Mucosa of descending colon (tissue), 3 donors: ENCODE results near the gene OST4. TPM values are rescaled to one million over a fixed set of nuclear protein-coding genes. Genes with fewer than 3 reads are reported as not detected.
"Not testable (repeated sequence)": the region's sequence is repeated elsewhere in the genome, so short reads cannot be mapped to it uniquely, and the experiment has no call there.

Source experiments
- ATAC-seq: fragments of 200-7000 bp; cut with Tn5 transposase; one replicate; pipeline ENCODE4 v1.9.1; 2020; ENCODE audit warnings: mild to moderate bottlenecking, moderate library complexity
- DNase-seq, 3 donors: peaks; one replicate each; pipeline ENCODE4 v3.0.0-alpha.2; 2020
- H3K36me3 ChIP-seq: fragments of 200-600 bp; one replicate; pipeline ENCODE4 v1.8.0; 2021; ENCODE audit warnings: low read depth, mild to moderate bottlenecking
- H3K4me1 ChIP-seq: fragments of 200-600 bp; one replicate; pipeline ENCODE4 v1.8.0; 2021; ENCODE audit warnings: low read depth, mild to moderate bottlenecking
- H3K4me3 ChIP-seq: fragments of 200-600 bp; one replicate; pipeline ENCODE4 v1.8.0; 2021; ENCODE audit warnings: mild to moderate bottlenecking
- H3K9me3 ChIP-seq: fragments of 200-600 bp; one replicate; pipeline ENCODE4 v1.8.0; 2021; ENCODE audit warnings: mild to moderate bottlenecking
- intact Hi-C, 2 donors: fragments of 100-400 bp; cut with DNase I in 1 of 2; cut with micrococcal nuclease in 1 of 2; formaldehyde crosslinking; loops; one replicate each; pipeline versions ENCODE4 v1.11.0 to v1.11.1; 2022; cut with DNase I, micrococcal nuclease
- long read RNA-seq, 2 donors: library from polyadenylated mRNA; unstranded; transcript quantifications; one replicate each; pipeline ENCODE4 v2.0.0, GENCODE V29; 2019 to 2021
- total RNA-seq, 3 donors: library from RNA; stranded (reverse); fragmentation: NEBNext Ultra II Directional in 2 of 3; extraction: Animal tissue kit (Norgen Biotek cat#: 25700) in 2 of 3; gene quantifications; one replicate each; pipeline versions ENCODE4 v1.2.1 to v1.2.4, GENCODE V29; 2021 to 2023
- TF ChIP-seq, protein P1 (sequence below): fragments of 200-600 bp; IDR thresholded peaks from one replicate; pipeline ENCODE4 v1.8.0; 2022; ENCODE audit warnings: antibody characterized with exemption, mild to moderate bottlenecking
- donor health status: DM: no; HTN: no; CAD: no; lungs with moderate emphysema.
- donor health status: DM: no; HTN: no; CAD: no.
- donor health status: DM: no; HTN: yes; CAD: no.

OST4 gene
- total RNA-seq, result 100 to 1,000 TPM; 245 to 280 (median 254) TPM
- long read RNA-seq, donor 1, transcript OST4-203 (3 exons, 561 nt), result major isoform, 104 of 107 reads
- long read RNA-seq, donor 1, partial matches to known transcripts, result 0 of 107 reads
- long read RNA-seq, donor 1, other reads (novel, unspliced or antisense), result 2 of 107 reads
- long read RNA-seq, donor 2, transcript OST4-201 (2 exons, 559 nt), result minor isoform, 7 of 272 reads
- long read RNA-seq, donor 2, transcript OST4-203 (3 exons, 561 nt), result major isoform, 265 of 272 reads
- long read RNA-seq, donor 2, partial matches to known transcripts, result 0 of 272 reads
- long read RNA-seq, donor 2, other reads (novel, unspliced or antisense), result 0 of 272 reads

DNA sequence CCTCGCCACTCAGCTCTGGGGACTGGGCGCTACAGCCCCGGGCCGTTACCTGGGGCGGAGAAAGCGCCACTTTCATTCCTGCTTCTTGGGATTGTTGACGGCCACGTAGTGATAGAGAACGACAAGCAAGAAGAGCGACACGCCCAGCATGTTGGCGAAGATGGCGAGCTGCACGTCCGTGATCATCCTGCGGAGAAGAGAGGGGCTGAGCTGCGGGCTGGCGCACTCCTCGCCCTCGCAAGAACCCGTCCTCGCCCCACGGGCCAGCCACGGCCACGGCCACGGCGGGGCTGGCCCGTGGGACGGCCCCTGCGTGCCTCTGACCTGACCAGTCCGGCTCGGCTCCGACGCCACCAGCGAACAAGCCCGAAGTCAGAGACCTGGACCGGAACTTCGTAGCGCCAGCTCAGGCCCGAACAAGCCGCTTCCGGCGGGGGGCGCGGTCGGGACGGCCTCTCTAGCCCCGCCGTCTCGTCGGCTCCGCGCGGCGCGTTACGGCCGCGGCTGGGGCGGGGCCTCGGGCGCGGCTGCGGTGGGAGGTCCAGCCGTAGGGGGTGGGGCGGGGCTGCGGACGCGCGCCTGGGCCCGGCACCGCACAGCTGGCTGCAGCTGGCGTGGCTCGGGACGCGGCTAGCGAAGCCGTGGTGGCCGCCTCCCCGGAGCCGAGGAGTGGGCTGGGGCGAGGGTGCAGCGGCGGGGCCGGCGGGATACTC lies at the start of gene OST4:
OST4 (minus strand) TSS at position 378 of the 713 bp plus-strand sequence.
- Histone ChIP-seq H3K4me3 (peak within 1 kb of the TSS; percentile 55), H3K36me3 (no peaks in the 10 kb centered on the region), H3K9me3 (no peaks in the 10 kb centered on the region), H3K4me1 (peaks cover 24% of the 10 kb centered on the region)
- intact Hi-C loops, result no loop called here
- TF ChIP-seq, protein P1, sequence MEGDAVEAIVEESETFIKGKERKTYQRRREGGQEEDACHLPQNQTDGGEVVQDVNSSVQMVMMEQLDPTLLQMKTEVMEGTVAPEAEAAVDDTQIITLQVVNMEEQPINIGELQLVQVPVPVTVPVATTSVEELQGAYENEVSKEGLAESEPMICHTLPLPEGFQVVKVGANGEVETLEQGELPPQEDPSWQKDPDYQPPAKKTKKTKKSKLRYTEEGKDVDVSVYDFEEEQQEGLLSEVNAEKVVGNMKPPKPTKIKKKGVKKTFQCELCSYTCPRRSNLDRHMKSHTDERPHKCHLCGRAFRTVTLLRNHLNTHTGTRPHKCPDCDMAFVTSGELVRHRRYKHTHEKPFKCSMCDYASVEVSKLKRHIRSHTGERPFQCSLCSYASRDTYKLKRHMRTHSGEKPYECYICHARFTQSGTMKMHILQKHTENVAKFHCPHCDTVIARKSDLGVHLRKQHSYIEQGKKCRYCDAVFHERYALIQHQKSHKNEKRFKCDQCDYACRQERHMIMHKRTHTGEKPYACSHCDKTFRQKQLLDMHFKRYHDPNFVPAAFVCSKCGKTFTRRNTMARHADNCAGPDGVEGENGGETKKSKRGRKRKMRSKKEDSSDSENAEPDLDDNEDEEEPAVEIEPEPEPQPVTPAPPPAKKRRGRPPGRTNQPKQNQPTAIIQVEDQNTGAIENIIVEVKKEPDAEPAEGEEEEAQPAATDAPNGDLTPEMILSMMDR, result peak; percentile 15
- DNase-seq (peak; percentile 96), ATAC-seq (peak; percentile 97)

DNA sequence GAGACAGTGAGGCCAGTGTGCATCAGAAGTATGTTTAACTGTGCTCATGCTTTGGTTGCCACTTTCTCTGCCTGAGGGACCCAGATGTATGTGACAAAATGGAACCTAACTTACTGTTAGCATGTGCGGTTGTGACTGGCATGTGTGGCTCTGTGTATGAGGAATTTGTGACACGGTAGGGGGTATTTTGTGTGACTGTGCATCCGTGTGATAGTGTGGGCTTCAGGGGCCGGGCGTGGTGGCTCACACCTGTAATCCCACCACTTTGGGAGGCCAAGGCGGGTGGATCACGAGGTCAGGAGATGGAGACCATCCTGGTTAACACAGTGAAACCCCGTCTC lies 47.8 kb upstream of the OST4 start:
- ATAC-seq, H3K9me3 ChIP-seq, intact Hi-C loops, H3K36me3 ChIP-seq, DNase-seq, H3K4me3 ChIP-seq, H3K4me1 ChIP-seq: not testable (repeated sequence)

DNA sequence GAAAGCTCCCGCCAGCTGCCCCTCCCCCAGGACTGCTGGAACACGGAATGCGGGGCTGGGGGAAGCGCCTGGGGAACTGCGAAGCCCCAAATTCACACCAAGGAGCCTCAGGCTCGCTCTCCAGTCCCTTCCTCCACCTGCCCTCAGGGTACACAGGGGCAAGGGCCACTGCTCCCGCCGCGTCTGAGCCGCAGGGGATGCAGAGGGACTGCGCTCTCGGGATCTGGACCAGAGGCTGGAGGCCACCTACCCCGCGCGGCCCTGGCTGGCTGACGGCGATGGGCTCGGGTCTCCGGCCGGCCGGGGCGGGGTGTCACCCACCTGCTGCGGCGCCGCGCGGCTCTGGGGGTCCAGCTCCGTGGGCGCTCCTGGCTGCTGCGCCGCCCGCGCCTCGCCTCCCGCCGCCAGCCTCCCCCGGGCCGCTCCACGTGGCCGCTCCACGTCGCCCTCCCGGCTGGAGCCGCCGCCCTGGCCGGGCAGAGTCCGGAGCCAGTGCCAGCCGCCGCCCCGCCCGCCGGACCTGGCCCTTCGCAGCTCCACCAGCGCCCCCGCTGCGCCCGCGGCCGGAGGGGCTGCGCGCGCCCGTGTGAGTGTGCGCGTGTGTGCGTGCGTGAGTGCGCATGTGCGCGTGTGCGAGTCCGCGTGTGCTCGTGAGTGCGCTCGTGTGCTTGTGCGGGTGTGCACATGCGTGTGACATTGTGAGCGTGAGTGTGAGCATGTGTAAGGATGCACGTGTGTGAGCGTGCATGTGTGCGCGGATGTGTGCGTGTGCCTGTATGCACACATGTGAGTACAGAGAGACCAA lies 47.3 kb upstream of the OST4 start, which contains the start of gene CGREF1:
CGREF1 (minus strand) TSS at position 604 of the 805 bp plus-strand sequence. CDS start 14,762 bp downstream, outside the sequence.
- H3K36me3 ChIP-seq, result no peaks in the 10 kb centered on the region
- TF ChIP-seq, protein P1, result no peak
- no peak within 1 kb of the TSS for H3K4me3 ChIP-seq
- H3K4me1 ChIP-seq, result peaks cover 8% of the 10 kb centered on the region
- H3K9me3 ChIP-seq, result no peaks in the 10 kb centered on the region
- intact Hi-C loops, result no loop called here
- DNase-seq (peak in 2 of 3 donors; percentile 19 to 55), ATAC-seq (peak; percentile 74)

DNA sequence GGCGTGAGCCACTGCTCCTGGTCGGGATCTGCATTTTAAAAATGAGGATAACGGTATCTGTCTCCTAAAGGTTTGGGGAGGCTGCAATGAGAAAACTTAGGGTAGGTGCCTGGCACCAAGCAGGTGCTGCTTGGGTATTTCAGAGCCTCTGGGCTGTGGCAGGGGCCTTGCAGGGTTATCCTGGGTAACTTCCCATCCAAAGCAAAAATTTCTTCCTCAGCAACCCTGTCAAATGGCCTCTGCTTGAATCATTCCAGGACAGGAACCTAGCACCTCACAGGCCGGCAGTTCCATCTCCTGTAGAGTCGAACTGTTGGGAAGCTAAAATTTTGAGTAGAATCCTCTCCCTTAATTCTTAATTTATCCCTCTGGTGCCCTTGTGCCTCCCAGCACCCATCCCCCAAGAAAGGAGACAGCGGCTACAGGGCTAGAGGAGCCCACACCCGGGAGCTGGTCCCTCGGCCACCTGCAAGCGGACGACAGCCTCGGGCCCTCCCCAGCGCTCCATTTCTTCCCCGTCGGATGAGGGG lies 46.6 kb upstream of the OST4 start:
- H3K9me3 ChIP-seq, result no peaks in the 10 kb centered on the region
- H3K36me3 ChIP-seq, result no peaks in the 10 kb centered on the region
- intact Hi-C loops, result no loop called here
- H3K4me1 ChIP-seq, result peaks cover 8% of the 10 kb centered on the region
- H3K4me3 ChIP-seq, result no peak overlapping the region
- TF ChIP-seq, protein P1, result no peak
- ATAC-seq, result no peak
- no peak for DNase-seq

DNA sequence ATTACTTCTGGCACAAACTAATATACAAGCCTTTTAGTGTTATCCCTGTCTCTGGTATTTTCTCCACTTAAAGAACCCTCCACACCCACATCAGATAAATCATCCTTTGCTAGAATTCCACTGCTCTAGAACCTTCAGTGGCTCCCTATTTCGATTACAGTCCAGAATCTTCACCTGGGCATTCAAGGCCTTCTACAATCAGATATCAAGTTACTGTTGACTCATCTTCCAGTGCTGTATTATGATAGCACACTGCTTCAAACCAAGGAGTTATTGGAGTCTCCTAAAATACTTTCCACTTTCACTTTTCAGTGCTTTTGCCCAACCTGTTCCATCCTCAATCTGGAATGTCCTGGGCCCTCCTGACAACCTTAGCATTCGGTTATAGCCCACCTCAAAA lies 44.1 kb upstream of the OST4 start:
- TF ChIP-seq, protein P1, result no peak
- H3K4me3 ChIP-seq, result no peak overlapping the region
- ATAC-seq (no peak), DNase-seq (no peak)
- intact Hi-C loops, result no loop called here
- no peaks in the 10 kb centered on the region for H3K9me3 ChIP-seq
- peaks cover 8% of the 10 kb centered on the region for H3K4me1 ChIP-seq
- H3K36me3 ChIP-seq, result no peaks in the 10 kb centered on the region

DNA sequence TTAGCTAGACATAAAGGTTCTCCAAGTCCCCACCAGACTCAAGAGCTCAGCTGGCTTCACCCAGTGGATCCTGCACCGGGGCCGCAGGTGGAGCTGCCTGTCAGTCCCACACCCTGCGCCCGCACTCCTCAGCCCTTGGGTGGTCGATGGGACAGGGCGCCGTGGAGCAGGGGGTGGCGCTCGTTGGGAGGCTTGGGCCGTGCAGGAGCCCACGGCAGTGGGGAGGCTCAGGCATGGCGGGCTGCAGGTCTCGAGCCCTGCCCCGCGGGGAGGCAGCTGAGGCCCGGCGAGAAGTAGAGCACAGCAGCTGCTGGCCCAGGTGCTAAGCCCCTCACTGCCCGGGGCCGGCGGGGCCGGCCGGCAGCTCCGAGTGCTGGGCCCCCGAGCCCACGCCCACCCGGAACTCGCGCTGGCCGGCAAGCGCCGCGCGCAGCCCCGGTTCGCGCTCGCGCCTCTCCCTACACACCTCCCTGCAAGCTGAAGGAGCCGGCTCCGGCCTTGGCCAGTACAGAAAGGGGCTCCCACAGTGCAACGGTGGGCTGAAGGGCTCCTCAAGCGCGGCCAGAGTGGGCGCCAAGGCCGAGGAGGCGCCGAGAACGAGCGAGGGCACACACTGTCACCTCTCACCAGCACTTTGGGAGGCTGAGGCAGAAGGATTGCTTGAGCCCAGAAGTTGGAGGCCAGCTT lies 40.1 kb upstream of the OST4 start:
- not testable (repeated sequence) for ATAC-seq

DNA sequence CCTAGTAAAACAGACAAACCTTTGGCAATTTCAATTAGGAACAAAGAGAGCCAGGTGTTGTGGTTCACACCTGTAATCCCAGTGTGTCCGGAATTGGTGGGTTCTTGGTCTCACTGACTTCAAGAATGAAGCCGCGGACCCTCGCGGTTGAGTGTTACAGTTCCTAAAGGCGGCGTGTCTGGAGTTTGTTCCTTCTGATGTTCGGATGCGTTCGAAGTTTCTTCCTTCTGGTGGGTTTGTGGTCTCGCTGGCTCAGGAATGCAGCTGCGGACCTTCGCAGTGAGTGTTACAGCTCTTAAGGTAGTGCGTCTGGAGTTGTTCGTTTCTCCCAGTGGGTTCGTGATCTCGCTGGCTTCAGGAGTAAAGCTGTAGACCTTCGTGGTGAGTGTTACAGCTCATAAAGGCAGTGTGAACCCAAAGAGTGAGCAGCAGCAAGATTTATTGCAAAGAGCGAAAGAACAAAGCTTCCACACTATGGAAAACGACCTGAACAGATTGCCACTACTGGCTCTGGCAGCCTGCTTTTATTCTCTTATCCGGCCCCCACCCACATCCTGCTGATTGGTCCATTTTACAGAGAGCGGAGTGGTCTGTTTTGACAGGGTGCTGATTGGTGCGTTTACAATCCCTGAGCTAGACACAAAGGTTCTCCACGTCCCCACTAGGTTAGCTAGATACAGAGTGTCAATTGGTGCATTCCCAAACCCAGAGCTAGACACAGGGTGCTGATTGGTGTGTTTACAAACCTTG lies 39.3 kb upstream of the OST4 start:
- H3K4me3 ChIP-seq, DNase-seq, H3K36me3 ChIP-seq, H3K4me1 ChIP-seq, intact Hi-C loops, H3K9me3 ChIP-seq, ATAC-seq: not testable (repeated sequence)

More for the DNA sequence above, 40.1 kb upstream of the OST4 start:
- H3K9me3 ChIP-seq, H3K36me3 ChIP-seq, DNase-seq, H3K4me1 ChIP-seq, intact Hi-C loops, H3K4me3 ChIP-seq: not testable (repeated sequence)
